ENCODE data around the gene HECW1. TPM values are rescaled to one million over a fixed set of nuclear protein-coding genes. Genes with fewer than 3 reads are reported as not detected.
A peak's percentile ranks its signal among the peaks of the same experiment; 100 is the strongest.
"Not testable (repeated sequence)": the region's sequence is repeated elsewhere in the genome, so short reads cannot be mapped to it uniquely, and the experiment has no call there.

HECW1 gene
- total RNA-seq, 1 experiment from 2014 or later: not detected

GRCh38 chr7:43573832-43574231 is 461.4 kb downstream of the HECW1 start:
- DNase-seq (ENCODE audit: low read depth): not testable (repeated sequence)

- DNase-seq (ENCODE audit: low read depth): no peak
Observed at GRCh38 chr7:43575506-43575905, 463.1 kb downstream of the HECW1 start.

GRCh38 chr7:43576241-43576640 is 463.8 kb downstream of the HECW1 start:
- no peak for DNase-seq (ENCODE audit: low read depth)

GRCh38 chr7:43577485-43577951 is 465.1 kb downstream of the HECW1 start:
- peak; percentile 41 for DNase-seq (ENCODE audit: low read depth)

GRCh38 chr7:43582503-43583423 is 470.3 kb downstream of the HECW1 start, which contains the start of gene STK17A:
Gene STK17A (plus strand): TSS chr7:43583108. CDS start chr7:43583244, 136 bp downstream.
- DNase-seq (ENCODE audit: low read depth): peak; percentile 92

- DNase-seq (ENCODE audit: low read depth): peak; percentile 57
Observed at GRCh38 chr7:43583424-43584194, 471.2 kb downstream of the HECW1 start.

GRCh38 chr7:43584195-43584586 is 471.7 kb downstream of the HECW1 start:
- peak; percentile 72 for DNase-seq (ENCODE audit: low read depth)

GRCh38 chr7:43584733-43585132 is 472.3 kb downstream of the HECW1 start:
- DNase-seq (ENCODE audit: low read depth): not testable (repeated sequence)

GRCh38 chr7:43585562-43585961 is 473.1 kb downstream of the HECW1 start:
- DNase-seq (ENCODE audit: low read depth): no peak

GRCh38 chr7:43586251-43586900 is 473.9 kb downstream of the HECW1 start:
- no peak for DNase-seq (ENCODE audit: low read depth)

GRCh38 chr7:43588477-43589132 is 476.2 kb downstream of the HECW1 start:
- DNase-seq (ENCODE audit: low read depth): no peak

- DNase-seq (ENCODE audit: low read depth): no peak
Observed at GRCh38 chr7:43589133-43589478, 476.7 kb downstream of the HECW1 start.

GRCh38 chr7:43589728-43590127 is 477.3 kb downstream of the HECW1 start:
- no peak for DNase-seq (ENCODE audit: low read depth)

GRCh38 chr7:43590862-43591557 is 478.6 kb downstream of the HECW1 start:
- DNase-seq (ENCODE audit: low read depth): no peak

GRCh38 chr7:43591558-43592180 is 479.2 kb downstream of the HECW1 start:
- DNase-seq (ENCODE audit: low read depth): no peak

GRCh38 chr7:43592326-43592725 is 479.9 kb downstream of the HECW1 start:
- no peak for DNase-seq (ENCODE audit: low read depth)

- no peak for DNase-seq (ENCODE audit: low read depth)
Observed at GRCh38 chr7:43593010-43593409, 480.6 kb downstream of the HECW1 start.

- DNase-seq (ENCODE audit: low read depth): no peak
Observed at GRCh38 chr7:43594020-43594419, 481.6 kb downstream of the HECW1 start.

- DNase-seq (ENCODE audit: low read depth): peak; percentile 11
Observed at GRCh38 chr7:43596426-43596825, 484.0 kb downstream of the HECW1 start.

GRCh38 chr7:43600056-43600455 is 487.6 kb downstream of the HECW1 start:
- DNase-seq (ENCODE audit: low read depth): no peak

All from LHCN-M2 (cell line).